GM18499 (cell line): ENCODE data around the gene SSBP3.

ENCODE experiments used
- ATAC-seq: cut with Tn5 transposase; IDR thresholded peaks from one replicate; pipeline ENCODE4 v1.9.1; 2021; ENCODE audit warnings: moderate number of reproducible peaks; ENCODE audit not compliant: insufficient read depth, unreplicated experiment

SSBP3 gene

GRCh38 chr1:54315099-54315498, 91.1 kb downstream of the SSBP3 start:
- no peak for ATAC-seq

- ATAC-seq, result no peak
Observed at GRCh38 chr1:54314696-54315095, 91.5 kb downstream of the SSBP3 start.

- no peak for ATAC-seq
Observed at GRCh38 chr1:54312796-54313316, 93.3 kb downstream of the SSBP3 start.

- ATAC-seq, result no peak
Observed at GRCh38 chr1:54311506-54311905, 94.7 kb downstream of the SSBP3 start.

GRCh38 chr1:54310439-54311328, 95.5 kb downstream of the SSBP3 start:
- ATAC-seq, result no peak

GRCh38 chr1:54309631-54310366, 96.4 kb downstream of the SSBP3 start:
- ATAC-seq, result no peak

GRCh38 chr1:54307305-54307704, 98.9 kb downstream of the SSBP3 start:
- ATAC-seq, result no peak

GRCh38 chr1:54305906-54306514, 100.2 kb downstream of the SSBP3 start:
- ATAC-seq, result no peak

GRCh38 chr1:54304518-54304917, 101.7 kb downstream of the SSBP3 start:
- no peak for ATAC-seq

GRCh38 chr1:54302951-54303843, 103.0 kb downstream of the SSBP3 start:
- no peak for ATAC-seq

GRCh38 chr1:54302549-54302948, 103.6 kb downstream of the SSBP3 start:
- ATAC-seq, result no peak

- ATAC-seq, result no peak
Observed at GRCh38 chr1:54301497-54301896, 104.7 kb downstream of the SSBP3 start.

GRCh38 chr1:54300401-54300800, 105.8 kb downstream of the SSBP3 start:
- ATAC-seq, result no peak

- no peak for ATAC-seq
Observed at GRCh38 chr1:54299037-54299436, 107.2 kb downstream of the SSBP3 start.

- ATAC-seq, result no peak
Observed at GRCh38 chr1:54298284-54299033, 107.7 kb downstream of the SSBP3 start.

- no peak for ATAC-seq
Observed at GRCh38 chr1:54297596-54298283, 108.5 kb downstream of the SSBP3 start.

- ATAC-seq, result no peak
Observed at GRCh38 chr1:54296666-54297065, 109.5 kb downstream of the SSBP3 start.

- no peak for ATAC-seq
Observed at GRCh38 chr1:54294887-54295286, 111.3 kb downstream of the SSBP3 start.
